RWPE1 (cell line): ENCODE measurements around the gene OARD1.

Source experiments
- CTCF ChIA-PET: fragments of 350-600 bp; sonication (Branson Sonifier 250); formaldehyde crosslinking; extraction: SDS; loops from one replicate; lab custom pipeline; 2021; lab: Yijun Ruan, JAX
- POLR2A ChIA-PET: fragments of 400-600 bp; formaldehyde crosslinking; extraction: SDS; loops from one replicate; lab custom pipeline; 2020; ENCODE audit warnings: antibody characterized with exemption; ENCODE audit not compliant: low non-redundant PET; lab: Yijun Ruan, JAX
- DNase-seq: peaks from one replicate; pipeline ENCODE4 v3.0.0; 2012; ENCODE audit warnings: low spot score
- H3K27ac ChIP-seq: fragments of 450-650 bp; 2 replicates; pipeline ENCODE4 v1.5.1; 2017
- TF ChIP-seq, protein P1 (sequence below): fragments of 450-650 bp; conservative IDR thresholded peaks from 2 replicates; pipeline ENCODE4 v1.5.1; 2017; ENCODE audit warnings: low read depth, mild to moderate bottlenecking

OARD1 gene

DNA sequence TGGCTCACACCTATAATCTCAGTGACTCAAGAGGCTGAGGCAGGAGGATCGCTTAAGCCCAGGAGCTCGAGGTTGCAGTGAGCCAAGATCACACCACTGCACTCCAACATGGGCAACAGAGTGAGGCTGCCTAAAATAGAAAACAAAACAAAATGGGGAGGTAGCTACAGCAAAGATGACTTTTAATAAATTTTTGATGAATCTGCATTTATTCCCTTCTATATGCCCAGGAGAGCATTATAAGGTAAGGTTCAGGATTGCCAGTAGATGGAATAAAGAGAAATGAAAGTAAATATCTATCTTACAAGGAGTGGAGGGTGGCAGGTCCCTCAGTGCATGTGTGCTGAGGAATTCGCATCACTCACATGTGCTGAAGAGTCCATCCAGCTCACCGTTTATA, 57.4 kb downstream of the OARD1 start:
- TF ChIP-seq, protein P1, sequence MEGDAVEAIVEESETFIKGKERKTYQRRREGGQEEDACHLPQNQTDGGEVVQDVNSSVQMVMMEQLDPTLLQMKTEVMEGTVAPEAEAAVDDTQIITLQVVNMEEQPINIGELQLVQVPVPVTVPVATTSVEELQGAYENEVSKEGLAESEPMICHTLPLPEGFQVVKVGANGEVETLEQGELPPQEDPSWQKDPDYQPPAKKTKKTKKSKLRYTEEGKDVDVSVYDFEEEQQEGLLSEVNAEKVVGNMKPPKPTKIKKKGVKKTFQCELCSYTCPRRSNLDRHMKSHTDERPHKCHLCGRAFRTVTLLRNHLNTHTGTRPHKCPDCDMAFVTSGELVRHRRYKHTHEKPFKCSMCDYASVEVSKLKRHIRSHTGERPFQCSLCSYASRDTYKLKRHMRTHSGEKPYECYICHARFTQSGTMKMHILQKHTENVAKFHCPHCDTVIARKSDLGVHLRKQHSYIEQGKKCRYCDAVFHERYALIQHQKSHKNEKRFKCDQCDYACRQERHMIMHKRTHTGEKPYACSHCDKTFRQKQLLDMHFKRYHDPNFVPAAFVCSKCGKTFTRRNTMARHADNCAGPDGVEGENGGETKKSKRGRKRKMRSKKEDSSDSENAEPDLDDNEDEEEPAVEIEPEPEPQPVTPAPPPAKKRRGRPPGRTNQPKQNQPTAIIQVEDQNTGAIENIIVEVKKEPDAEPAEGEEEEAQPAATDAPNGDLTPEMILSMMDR = no peak
- ChIA-PET CTCF (no interaction called here), POLR2A (no interaction called here)
- no peak overlapping the region for H3K27ac ChIP-seq
- no peak for DNase-seq
